Rectal smooth muscle tissue (tissue), 1 donor: ENCODE measurements around the gene KDM1A.
"Not testable (repeated sequence)": the region's sequence is repeated elsewhere in the genome, so short reads cannot be mapped to it uniquely, and the experiment has no call there.

ENCODE experiments used
- H3K27ac ChIP-seq: one replicate; pipeline ENCODE4 v1.7.0; 2013; ENCODE audit warnings: low read depth, low read length, inconsistent platforms
- H3K27me3 ChIP-seq: one replicate; pipeline ENCODE4 v1.7.0; 2013; ENCODE audit warnings: low read length; ENCODE audit not compliant: control insufficient read depth, insufficient read depth
- H3K36me3 ChIP-seq: one replicate; pipeline ENCODE4 v1.7.0; 2013; ENCODE audit warnings: low read length; ENCODE audit not compliant: control insufficient read depth, insufficient read depth
- H3K4me1 ChIP-seq: one replicate; pipeline ENCODE4 v1.7.0; 2013; ENCODE audit warnings: low read length; ENCODE audit not compliant: control insufficient read depth, insufficient read depth
- H3K4me3 ChIP-seq: one replicate; pipeline ENCODE4 v1.7.0; 2013; ENCODE audit warnings: low read length
- H3K9ac ChIP-seq: one replicate; pipeline ENCODE4 v1.7.0; 2013; ENCODE audit warnings: low read length

Gene KDM1A

GRCh38 chr1:22993220-22993795 is 26.0 kb upstream of the KDM1A start:
- not testable (repeated sequence) for H3K4me1 ChIP-seq, H3K27me3 ChIP-seq, H3K36me3 ChIP-seq, H3K9ac ChIP-seq, H3K27ac ChIP-seq, H3K4me3 ChIP-seq

- no peak overlapping the region for H3K27ac ChIP-seq
- no peaks in the 10 kb centered on the region for H3K4me1 ChIP-seq
- H3K27me3 ChIP-seq: no peaks in the 10 kb centered on the region
- H3K36me3 ChIP-seq: no peaks in the 10 kb centered on the region
- no peak overlapping the region for H3K9ac ChIP-seq
- H3K4me3 ChIP-seq: no peak overlapping the region
Observed at GRCh38 chr1:22995774-22996173, 23.5 kb upstream of the KDM1A start.

GRCh38 chr1:22997528-22997927 is 21.7 kb upstream of the KDM1A start:
- H3K27me3 ChIP-seq, H3K4me3 ChIP-seq, H3K27ac ChIP-seq, H3K36me3 ChIP-seq, H3K4me1 ChIP-seq, H3K9ac ChIP-seq: not testable (repeated sequence)

GRCh38 chr1:23000133-23000532 is 19.1 kb upstream of the KDM1A start:
- not testable (repeated sequence) for H3K4me3 ChIP-seq, H3K36me3 ChIP-seq, H3K9ac ChIP-seq, H3K4me1 ChIP-seq, H3K27me3 ChIP-seq, H3K27ac ChIP-seq

GRCh38 chr1:23002218-23002617 is 17.1 kb upstream of the KDM1A start:
- not testable (repeated sequence) for H3K36me3 ChIP-seq, H3K4me1 ChIP-seq, H3K27me3 ChIP-seq, H3K27ac ChIP-seq, H3K9ac ChIP-seq, H3K4me3 ChIP-seq

GRCh38 chr1:23004112-23004511 is 15.2 kb upstream of the KDM1A start:
- Histone ChIP-seq H3K27me3 (no peaks in the 10 kb centered on the region), H3K4me3 (no peak overlapping the region), H3K4me1 (no peaks in the 10 kb centered on the region), H3K27ac (no peak overlapping the region), H3K36me3 (no peaks in the 10 kb centered on the region), H3K9ac (no peak overlapping the region)

GRCh38 chr1:23004769-23005168 is 14.5 kb upstream of the KDM1A start:
- H3K27ac ChIP-seq, H3K9ac ChIP-seq, H3K27me3 ChIP-seq, H3K36me3 ChIP-seq, H3K4me1 ChIP-seq, H3K4me3 ChIP-seq: not testable (repeated sequence)

- Histone ChIP-seq H3K27ac (no peak overlapping the region), H3K4me1 (no peaks in the 10 kb centered on the region), H3K36me3 (no peaks in the 10 kb centered on the region), H3K27me3 (no peaks in the 10 kb centered on the region), H3K4me3 (no peak overlapping the region), H3K9ac (no peak overlapping the region)
Observed at GRCh38 chr1:23007106-23007505, 12.2 kb upstream of the KDM1A start.

GRCh38 chr1:23008901-23009300 is 10.4 kb upstream of the KDM1A start:
- no peaks in the 10 kb centered on the region for H3K4me1 ChIP-seq
- no peak overlapping the region for H3K27ac ChIP-seq
- H3K36me3 ChIP-seq: no peaks in the 10 kb centered on the region
- H3K4me3 ChIP-seq: no peak overlapping the region
- H3K9ac ChIP-seq: no peak overlapping the region
- H3K27me3 ChIP-seq: no peaks in the 10 kb centered on the region

- H3K9ac ChIP-seq, H3K36me3 ChIP-seq, H3K4me3 ChIP-seq, H3K27me3 ChIP-seq, H3K4me1 ChIP-seq, H3K27ac ChIP-seq: not testable (repeated sequence)
Observed at GRCh38 chr1:23010025-23010424, 9.2 kb upstream of the KDM1A start.

- Histone ChIP-seq H3K27ac (no peak overlapping the region), H3K4me3 (no peak overlapping the region), H3K4me1 (no peaks in the 10 kb centered on the region), H3K9ac (no peak overlapping the region), H3K36me3 (no peaks in the 10 kb centered on the region), H3K27me3 (no peaks in the 10 kb centered on the region)
Observed at GRCh38 chr1:23013657-23014056, 5.6 kb upstream of the KDM1A start.

GRCh38 chr1:23018661-23019093 is 591 bp upstream of the KDM1A start:
- no peaks in the 10 kb centered on the region for H3K36me3 ChIP-seq
- peak overlapping the region; percentile 68 for H3K9ac ChIP-seq
- H3K4me1 ChIP-seq: peaks cover 2% of the 10 kb centered on the region
- H3K4me3 ChIP-seq: peak overlapping the region; percentile 92
- H3K27ac ChIP-seq: peak overlapping the region; percentile 88
- no peaks in the 10 kb centered on the region for H3K27me3 ChIP-seq

GRCh38 chr1:23019863-23020625 is 776 bp downstream of the KDM1A start:
- Histone ChIP-seq H3K4me3 (peak overlapping the region; percentile 92), H3K9ac (peak overlapping the region; percentile 98), H3K27ac (peak overlapping the region; percentile 88), H3K27me3 (no peaks in the 10 kb centered on the region), H3K4me1 (peaks cover 2% of the 10 kb centered on the region), H3K36me3 (no peaks in the 10 kb centered on the region)
